MM.1S (cell line): ENCODE data around the gene GIPC3.

ENCODE experiments used
- EZH2 ChIP-seq: fragments of 300-600 bp; sonication (generic); optimal IDR thresholded peaks from 2 replicates; pipeline ENCODE3; 2017; ENCODE audit warnings: low read depth, mild to moderate bottlenecking, antibody characterized with exemption, low read length, mixed read lengths
- EZH2phosphoT487 ChIP-seq: fragments of 300-600 bp; sonication (generic); IDR thresholded peaks from 2 replicates; pipeline ENCODE4 v1.6.1; 2018; ENCODE audit warnings: antibody characterized with exemption, low read length
- TF ChIP-seq, protein P1 (sequence below): fragments of 300-600 bp; sonication (generic); IDR thresholded peaks from 2 replicates; pipeline ENCODE4 v1.5.1; 2016; ENCODE audit warnings: antibody characterized with exemption, low read length, mixed read lengths

DNA sequence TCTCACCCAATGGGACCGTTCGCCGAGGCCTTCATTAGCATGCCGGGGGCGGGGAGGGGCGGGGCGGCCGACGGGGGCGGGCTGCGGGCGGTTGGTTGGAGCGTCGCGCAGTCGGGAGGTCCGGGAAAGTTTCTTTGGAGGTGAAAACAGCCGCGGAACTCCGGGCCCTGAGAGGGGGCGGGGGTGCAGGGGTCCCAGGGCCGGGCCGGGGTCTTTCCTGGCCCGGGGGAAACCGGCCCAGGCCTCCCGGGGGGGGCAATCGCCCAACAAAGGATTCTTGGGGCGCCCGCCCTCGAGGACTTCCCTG lies 12.5 kb upstream of the GIPC3 start, which contains the start of gene HMG20B:
- no peak for TF ChIP-seq EZH2phosphoT487
- TF ChIP-seq, protein P1, sequence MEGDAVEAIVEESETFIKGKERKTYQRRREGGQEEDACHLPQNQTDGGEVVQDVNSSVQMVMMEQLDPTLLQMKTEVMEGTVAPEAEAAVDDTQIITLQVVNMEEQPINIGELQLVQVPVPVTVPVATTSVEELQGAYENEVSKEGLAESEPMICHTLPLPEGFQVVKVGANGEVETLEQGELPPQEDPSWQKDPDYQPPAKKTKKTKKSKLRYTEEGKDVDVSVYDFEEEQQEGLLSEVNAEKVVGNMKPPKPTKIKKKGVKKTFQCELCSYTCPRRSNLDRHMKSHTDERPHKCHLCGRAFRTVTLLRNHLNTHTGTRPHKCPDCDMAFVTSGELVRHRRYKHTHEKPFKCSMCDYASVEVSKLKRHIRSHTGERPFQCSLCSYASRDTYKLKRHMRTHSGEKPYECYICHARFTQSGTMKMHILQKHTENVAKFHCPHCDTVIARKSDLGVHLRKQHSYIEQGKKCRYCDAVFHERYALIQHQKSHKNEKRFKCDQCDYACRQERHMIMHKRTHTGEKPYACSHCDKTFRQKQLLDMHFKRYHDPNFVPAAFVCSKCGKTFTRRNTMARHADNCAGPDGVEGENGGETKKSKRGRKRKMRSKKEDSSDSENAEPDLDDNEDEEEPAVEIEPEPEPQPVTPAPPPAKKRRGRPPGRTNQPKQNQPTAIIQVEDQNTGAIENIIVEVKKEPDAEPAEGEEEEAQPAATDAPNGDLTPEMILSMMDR = no peak
- no peak for TF ChIP-seq EZH2
